Measurements from ENCODE around the gene NT5C2. TPM values are rescaled to one million over a fixed set of nuclear protein-coding genes. Genes with fewer than 3 reads are reported as not detected.

NT5C2 gene
- total RNA-seq, result 54.1 and 62.8 TPM in 2 replicates

DNA sequence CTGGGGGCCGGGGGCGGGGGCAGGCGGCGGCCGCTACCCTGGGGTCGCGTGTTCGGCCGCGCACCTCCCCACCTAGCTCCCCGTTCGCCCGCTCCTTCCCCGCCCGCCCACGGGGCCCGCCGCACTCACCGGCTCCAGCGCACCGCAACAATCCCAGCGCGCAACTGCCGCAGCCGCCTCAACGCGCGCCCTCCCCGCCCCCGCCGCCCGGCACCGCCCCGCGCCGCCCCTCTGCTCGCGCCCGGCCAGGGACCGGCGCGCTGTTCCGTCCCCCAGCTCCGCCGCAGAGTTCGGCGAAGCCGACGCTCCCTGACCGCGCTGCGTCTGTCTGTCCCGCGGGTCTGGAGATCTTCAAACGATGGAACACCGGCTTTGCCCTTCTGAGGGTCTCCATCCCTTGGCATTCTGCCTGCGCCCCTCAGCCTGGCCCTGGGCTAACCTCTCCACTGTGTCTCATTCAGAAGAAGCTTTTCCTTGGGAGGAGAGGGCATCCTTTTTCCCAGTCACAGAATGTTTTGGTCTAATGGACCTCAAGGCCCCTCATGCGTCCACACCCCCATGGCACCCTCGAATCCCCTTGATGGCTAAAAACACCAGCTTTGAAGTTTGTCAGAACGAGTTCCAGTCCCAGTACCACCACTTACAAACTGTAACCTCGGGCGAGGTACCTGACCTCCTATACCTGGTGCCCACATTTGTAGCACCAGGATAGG, at the start of gene NT5C2:
TSS of gene NT5C2 (minus strand) at position 166 of the 713 bp plus-strand sequence. CDS start 18,314 bp downstream, outside the sequence.

Other genes starting within 250 kb of the NT5C2 start
- under 0.01 and 0.15 TPM in 2 replicates for gene RPEL1, start 52.6 kb upstream of the NT5C2 start, total RNA-seq
- 0.44 and 0.99 TPM in 2 replicates for gene INA, start 83.9 kb upstream of the NT5C2 start, total RNA-seq
- 9.4 and 14.8 TPM in 2 replicates for gene PCGF6, start 157.9 kb upstream of the NT5C2 start, total RNA-seq
- 3.8 and 5.2 TPM in 2 replicates for gene TAF5, start 174.7 kb upstream of the NT5C2 start, total RNA-seq
- 91.6 and 235 TPM in 2 replicates for gene ATP5MK, start 203.2 kb upstream of the NT5C2 start, total RNA-seq
- 25.5 and 34.6 TPM in 2 replicates for gene PDCD11, start 203.4 kb upstream of the NT5C2 start, total RNA-seq